Naive B cell (primary cell): ENCODE data around the gene CTIF. TPM values are rescaled to one million over a fixed set of nuclear protein-coding genes. Genes with fewer than 3 reads are reported as not detected.

Experiments used
- ATAC-seq, 2 donors: fragments of 150-1000 bp; cut with Tn5 transposase; 2 replicates each; pipeline ENCODE4 v1.10.0; 2021; ENCODE audit warnings: low read depth in 2 of 2, mild to moderate bottlenecking in 2 of 2, moderate library complexity in 2 of 2
- DNase-seq: peaks from one replicate; pipeline ENCODE4 v3.0.0; 2022
- H3K27ac Mint-ChIP-seq, 6 donors: one replicate each; pipeline ENCODE4 v1.8.0; 2020 to 2022; ENCODE audit warnings: mild to moderate bottlenecking in 6 of 6, mixed read lengths in 6 of 6, moderate library complexity in 5 of 6, inconsistent platforms in 2 of 6
- H3K27me3 Mint-ChIP-seq, 3 donors: one replicate each; pipeline ENCODE4 v1.8.0; 2021 to 2022; ENCODE audit warnings: mixed read lengths in 3 of 3, mild to moderate bottlenecking in 1 of 3
- H3K36me3 Mint-ChIP-seq, 2 donors: one replicate each; pipeline ENCODE4 v1.8.0; 2020 to 2022; ENCODE audit warnings: mixed read lengths in 2 of 2, inconsistent platforms in 1 of 2, mild to moderate bottlenecking in 1 of 2
- H3K4me1 Mint-ChIP-seq, 3 donors: one replicate each; pipeline ENCODE4 v1.8.0; 2020 to 2022; ENCODE audit warnings: mixed read lengths in 3 of 3, inconsistent platforms in 1 of 3, mild to moderate bottlenecking in 1 of 3, moderate library complexity in 1 of 3
- H3K4me3 Mint-ChIP-seq, 8 donors: one replicate each; pipeline ENCODE4 v1.8.0; 2020 to 2022; ENCODE audit warnings: mild to moderate bottlenecking in 8 of 8, mixed read lengths in 8 of 8, moderate library complexity in 8 of 8, inconsistent platforms in 2 of 8
- H3K9me3 Mint-ChIP-seq, 7 donors: one replicate each; pipeline ENCODE4 v1.8.0; 2020 to 2022; ENCODE audit warnings: mixed read lengths in 7 of 7, mild to moderate bottlenecking in 5 of 7, inconsistent platforms in 2 of 7, moderate library complexity in 1 of 7
- polyA plus RNA-seq, 6 donors: library from polyadenylated mRNA; unstranded; fragments of 300-500 nt; fragmentation: Illumina TruSeq; gene quantifications; one replicate each; pipeline ENCODE4 v1.2.3, GENCODE V29; 2021; ENCODE audit warnings: low read depth in 6 of 6

CTIF gene
- polyA plus RNA-seq, 6 donors from 2014 or later, result 0.29 to 1.1 (median 0.66) TPM; not detected in 2

- DNase-seq, result no peak
- ATAC-seq, result no peak
- H3K27me3 Mint-ChIP-seq, result peaks cover 0 to 11% (median 6%) of the 10 kb centered on the region in 3 donors
- no peak overlapping the region for H3K4me3 Mint-ChIP-seq
- no peak overlapping the region for H3K27ac Mint-ChIP-seq
- H3K9me3 Mint-ChIP-seq, result peaks cover 0 to 12% (median 0%) of the 10 kb centered on the region in 7 donors
- H3K4me1 Mint-ChIP-seq, result peaks cover 12 to 22% (median 13%) of the 10 kb centered on the region in 3 donors
- H3K36me3 Mint-ChIP-seq, result peaks cover 0 to 14% of the 10 kb centered on the region in 2 donors
Measured at GRCh38 chr18:48848641-48849143, 309.9 kb downstream of the CTIF start.

GRCh38 chr18:48850822-48851598 lies 312.2 kb downstream of the CTIF start:
- H3K36me3 Mint-ChIP-seq, result peaks cover 0 to 6% of the 10 kb centered on the region in 2 donors
- H3K27me3 Mint-ChIP-seq, result peaks cover 0 to 6% (median 6%) of the 10 kb centered on the region in 3 donors
- peak overlapping the region in 2 of 8 donors; percentile 18 to 22 for H3K4me3 Mint-ChIP-seq
- peaks cover 0 to 6% (median 0%) of the 10 kb centered on the region in 7 donors for H3K9me3 Mint-ChIP-seq
- H3K4me1 Mint-ChIP-seq, result peaks cover 9 to 12% (median 9%) of the 10 kb centered on the region in 3 donors
- DNase-seq (no peak), ATAC-seq (no peak)
- peak overlapping the region in 2 of 6 donors; percentile 13 to 77 for H3K27ac Mint-ChIP-seq

DNA sequence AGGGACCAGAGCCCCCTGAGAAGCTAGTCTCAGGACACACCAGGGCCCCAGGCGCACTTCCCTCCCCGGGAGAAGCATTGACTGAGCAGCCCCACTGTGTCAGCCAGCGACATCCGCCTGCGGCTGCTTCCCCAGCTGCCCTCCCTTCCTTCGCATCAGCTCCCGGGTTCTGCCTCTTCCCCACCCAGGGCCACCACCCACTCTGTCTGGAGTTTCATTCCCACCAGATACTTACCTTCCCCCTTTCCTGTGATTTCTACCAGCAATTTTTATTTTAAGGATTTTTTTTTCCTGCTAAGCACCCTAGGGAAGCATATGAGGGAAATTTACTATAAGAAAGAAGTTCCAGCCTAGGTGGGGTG lies 312.7 kb downstream of the CTIF start:
- no peak for DNase-seq
- Mint-ChIP-seq H3K36me3 (peaks cover 0 to 3% of the 10 kb centered on the region in 2 donors), H3K27ac (peak overlapping the region in 1 of 6 donors; percentile 77)

DNA sequence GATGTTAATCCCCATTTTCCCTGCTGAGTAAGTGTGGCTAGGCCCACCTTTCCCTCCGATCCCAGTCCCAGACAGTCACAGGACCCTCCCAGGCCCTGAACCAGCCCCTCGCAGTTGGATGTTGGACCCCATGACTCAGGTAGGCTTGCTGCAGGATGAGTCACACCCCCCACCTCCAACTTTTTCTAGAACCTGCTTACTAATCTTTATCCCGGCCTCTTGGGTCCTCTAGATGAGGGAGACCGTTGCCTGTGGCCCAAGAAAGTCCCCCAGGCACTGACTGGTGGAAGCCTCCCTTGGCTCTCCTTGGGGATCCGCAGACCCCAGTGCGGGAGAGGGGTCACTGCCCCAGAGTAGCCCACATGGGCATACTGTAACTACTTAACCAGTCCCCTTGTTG lies 313.5 kb downstream of the CTIF start:
- H3K36me3 Mint-ChIP-seq, result no peaks in the 10 kb centered on the region
- no peaks in the 10 kb centered on the region for H3K27me3 Mint-ChIP-seq
- peaks cover 9% of the 10 kb centered on the region in 3 donors for H3K4me1 Mint-ChIP-seq
- H3K4me3 Mint-ChIP-seq, result no peak overlapping the region
- DNase-seq (no peak), ATAC-seq (no peak)
- H3K27ac Mint-ChIP-seq, result peak overlapping the region in 1 of 6 donors; percentile 93
- H3K9me3 Mint-ChIP-seq, result no peaks in the 10 kb centered on the region

More for the DNA sequence above, 312.7 kb downstream of the CTIF start:
- peaks cover 0 to 4% (median 2%) of the 10 kb centered on the region in 3 donors for H3K27me3 Mint-ChIP-seq
- H3K4me3 Mint-ChIP-seq, result no peak overlapping the region
- peaks cover 0 to 3% (median 0%) of the 10 kb centered on the region in 7 donors for H3K9me3 Mint-ChIP-seq
- peak; percentile 58 to 61 for ATAC-seq
- H3K4me1 Mint-ChIP-seq, result peaks cover 9 to 10% (median 9%) of the 10 kb centered on the region in 3 donors

GRCh38 chr18:48852794-48853193 lies 314.0 kb downstream of the CTIF start:
- Mint-ChIP-seq H3K27ac (no peak overlapping the region), H3K4me3 (no peak overlapping the region)

GRCh38 chr18:48853588-48853987 lies 314.8 kb downstream of the CTIF start:
- H3K27ac Mint-ChIP-seq, result no peak overlapping the region
- no peak overlapping the region for H3K4me3 Mint-ChIP-seq
- H3K4me1 Mint-ChIP-seq, result peaks cover 6 to 9% (median 9%) of the 10 kb centered on the region in 3 donors

More at GRCh38 chr18:48852794-48853193, 314.0 kb downstream of the CTIF start:
- H3K4me1 Mint-ChIP-seq, result peaks cover 9% of the 10 kb centered on the region in 3 donors
- H3K36me3 Mint-ChIP-seq, result peaks cover 0 to 3% of the 10 kb centered on the region in 2 donors
- no peaks in the 10 kb centered on the region for H3K9me3 Mint-ChIP-seq
- DNase-seq, result no peak
- no peaks in the 10 kb centered on the region for H3K27me3 Mint-ChIP-seq
- ATAC-seq, result no peak

DNA sequence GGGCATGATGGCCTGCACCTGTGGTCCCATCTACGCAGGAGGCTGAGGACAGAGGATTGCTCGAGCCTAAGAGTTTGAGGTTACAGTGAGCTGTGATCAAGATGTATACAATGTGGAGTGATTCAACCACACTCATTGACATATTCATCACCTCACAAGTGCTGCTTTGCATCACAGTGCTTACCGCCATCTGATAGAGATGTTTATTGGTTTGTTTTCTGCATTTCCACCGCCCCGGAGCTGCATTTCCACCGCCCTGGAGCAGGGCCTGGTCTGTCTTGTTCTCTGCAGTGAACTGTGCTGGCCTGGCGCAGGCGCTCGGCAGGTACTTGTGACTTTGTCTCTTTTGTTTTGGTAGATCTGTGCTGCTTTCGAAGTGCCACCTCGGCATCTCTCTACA lies 315.9 kb downstream of the CTIF start:
- DNase-seq (no peak), ATAC-seq (no peak)
- Mint-ChIP-seq H3K4me1 (peaks cover 6 to 9% (median 9%) of the 10 kb centered on the region in 3 donors), H3K27ac (no peak overlapping the region), H3K36me3 (peaks cover 0 to 7% of the 10 kb centered on the region in 2 donors), H3K9me3 (no peaks in the 10 kb centered on the region), H3K27me3 (no peaks in the 10 kb centered on the region), H3K4me3 (no peak overlapping the region)

More at GRCh38 chr18:48853588-48853987, 314.8 kb downstream of the CTIF start:
- H3K9me3 Mint-ChIP-seq, result no peaks in the 10 kb centered on the region
- ATAC-seq (no peak), DNase-seq (no peak)
- no peaks in the 10 kb centered on the region for H3K27me3 Mint-ChIP-seq
- peaks cover 0 to 7% of the 10 kb centered on the region in 2 donors for H3K36me3 Mint-ChIP-seq

DNA sequence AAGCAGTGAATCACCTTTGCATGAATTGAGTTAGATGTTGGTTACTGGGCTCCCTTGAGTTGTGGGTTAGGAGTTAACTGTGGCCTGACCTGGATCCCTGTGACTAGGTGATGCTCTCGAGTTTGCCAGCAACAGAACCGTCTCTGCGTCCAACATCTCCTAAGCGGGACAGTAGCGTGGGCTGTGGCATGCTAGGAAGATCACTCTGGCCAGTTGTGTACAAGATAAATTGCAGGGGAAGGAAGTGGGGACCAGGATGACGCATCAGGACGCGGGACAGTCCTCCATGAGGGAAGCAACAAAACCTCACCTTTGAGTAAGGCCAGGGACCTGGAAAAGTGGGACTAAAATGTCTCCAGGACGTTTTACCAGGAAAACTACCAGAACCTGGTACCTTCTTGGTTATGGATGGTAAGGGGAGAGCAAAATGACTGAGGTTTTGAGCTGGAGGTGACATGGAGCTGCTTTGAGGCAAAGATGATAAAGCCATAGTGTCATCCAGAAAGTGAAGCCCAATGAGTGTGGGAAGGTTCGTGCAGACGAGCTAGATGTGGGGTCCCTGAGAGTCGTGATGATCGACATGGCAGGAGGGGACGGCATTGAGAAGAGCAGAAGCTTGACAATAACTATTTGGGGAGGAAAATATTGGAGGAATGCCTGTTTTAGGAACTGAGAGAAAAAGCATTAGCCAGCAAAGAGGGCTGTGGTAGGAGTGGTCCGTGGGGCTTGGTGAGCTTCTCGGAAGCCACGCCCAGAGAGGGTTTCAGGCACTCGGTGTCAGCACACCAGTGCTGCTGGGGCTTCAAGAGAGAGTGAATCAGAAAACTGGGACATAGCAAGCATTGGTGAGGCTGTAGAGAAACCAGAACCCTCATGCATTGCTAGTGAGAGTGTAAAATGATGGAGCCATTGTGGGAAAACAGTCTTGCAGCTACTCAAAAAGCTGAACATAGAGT lies 316.9 kb downstream of the CTIF start:
- Mint-ChIP-seq H3K27ac (peak overlapping the region in 1 of 6 donors; percentile 23), H3K4me3 (no peak overlapping the region), H3K9me3 (no peaks in the 10 kb centered on the region), H3K36me3 (peaks cover 0 to 7% of the 10 kb centered on the region in 2 donors), H3K27me3 (no peaks in the 10 kb centered on the region), H3K4me1 (peaks cover 6 to 9% (median 9%) of the 10 kb centered on the region in 3 donors)
- DNase-seq (no peak), ATAC-seq (no peak)

GRCh38 chr18:48857023-48857694 lies 318.3 kb downstream of the CTIF start:
- Mint-ChIP-seq H3K27ac (no peak overlapping the region), H3K4me3 (no peak overlapping the region), H3K9me3 (no peaks in the 10 kb centered on the region), H3K27me3 (no peaks in the 10 kb centered on the region), H3K36me3 (peaks cover 0 to 7% of the 10 kb centered on the region in 2 donors), H3K4me1 (peaks cover 0 to 3% (median 0%) of the 10 kb centered on the region in 3 donors)
- no peak for DNase-seq
- ATAC-seq, result no peak

DNA sequence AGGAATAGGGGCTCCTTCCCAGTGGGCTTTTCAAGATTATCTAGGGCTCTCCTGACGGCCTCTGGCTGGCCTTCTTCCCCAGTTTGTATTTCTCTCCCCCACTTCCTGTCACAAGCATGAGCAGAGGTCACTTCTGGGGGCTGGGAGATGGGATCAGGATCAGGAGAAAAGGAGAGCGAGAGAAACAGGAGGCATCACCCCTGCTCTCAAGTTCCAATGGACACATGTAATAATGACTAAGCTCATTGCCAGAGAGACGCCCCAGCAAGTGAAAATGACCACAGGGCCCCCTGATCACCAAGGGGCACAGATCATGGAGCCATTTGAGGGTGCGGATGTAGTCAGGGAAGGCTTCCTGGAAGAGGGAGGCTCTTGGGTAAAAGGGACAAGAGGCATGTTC lies 319.8 kb downstream of the CTIF start:
- Mint-ChIP-seq H3K4me1 (no peaks in the 10 kb centered on the region), H3K27me3 (no peaks in the 10 kb centered on the region), H3K36me3 (peaks cover 0 to 7% of the 10 kb centered on the region in 2 donors), H3K27ac (peak overlapping the region in 1 of 6 donors; percentile 47), H3K9me3 (no peaks in the 10 kb centered on the region), H3K4me3 (no peak overlapping the region)
- ATAC-seq, result no peak
- no peak for DNase-seq

DNA sequence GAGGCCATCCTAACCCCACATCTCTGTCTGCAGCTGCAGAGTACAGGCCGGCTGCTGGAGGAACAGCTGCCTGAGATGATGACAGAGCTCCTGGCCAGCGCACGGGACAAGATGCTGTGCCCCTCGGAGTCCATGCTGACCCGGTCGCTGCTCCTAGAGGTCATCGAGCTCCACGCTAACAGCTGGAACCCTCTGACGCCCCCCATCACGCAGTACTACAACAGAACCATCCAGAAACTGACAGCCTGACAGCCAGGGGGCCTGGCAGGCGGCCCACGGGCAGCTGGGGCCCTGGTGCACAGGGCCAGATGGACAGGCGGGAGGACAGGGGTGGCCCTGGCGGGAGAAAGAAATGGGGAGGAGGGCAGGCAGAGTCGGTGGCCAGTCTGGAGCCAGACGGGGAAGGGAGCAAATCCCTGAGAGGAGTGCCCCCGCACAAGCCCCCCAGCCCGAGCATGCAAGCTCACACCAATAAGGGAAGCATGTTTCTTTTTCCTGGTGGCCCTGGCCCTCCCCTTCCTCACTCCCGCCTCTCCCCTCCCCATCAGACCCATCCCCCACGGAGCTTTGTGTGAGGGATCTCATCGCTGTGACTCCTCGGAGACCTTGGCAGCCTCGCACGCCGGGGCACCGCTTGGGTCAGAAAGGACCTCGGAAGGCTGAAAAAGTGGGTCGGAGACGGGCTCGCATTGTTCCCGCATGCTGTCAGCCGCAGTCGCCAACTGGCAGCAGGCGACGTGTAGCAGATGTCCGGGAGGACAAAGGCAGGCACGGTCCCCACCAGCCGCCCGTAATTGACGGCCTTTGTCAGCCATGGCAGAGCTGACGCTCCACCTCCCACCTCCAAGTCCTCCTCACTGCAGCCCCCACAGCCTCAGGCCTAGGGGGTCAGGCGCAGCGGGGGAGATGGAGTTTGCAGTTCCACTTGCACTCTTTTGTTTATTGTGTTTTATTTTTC lies 320.8 kb downstream of the CTIF start:
- no peak for DNase-seq

More for the DNA sequence above, 320.8 kb downstream of the CTIF start:
- H3K27ac Mint-ChIP-seq, result no peak overlapping the region
- no peak for ATAC-seq
- no peaks in the 10 kb centered on the region for H3K27me3 Mint-ChIP-seq
- H3K9me3 Mint-ChIP-seq, result no peaks in the 10 kb centered on the region
- no peaks in the 10 kb centered on the region for H3K4me1 Mint-ChIP-seq
- no peak overlapping the region for H3K4me3 Mint-ChIP-seq
- peaks cover under 1 to 7% of the 10 kb centered on the region in 2 donors for H3K36me3 Mint-ChIP-seq
